IPS DF 6.9 (cell line): ENCODE results near the gene CHCHD5.
"Not testable (repeated sequence)": the region's sequence is repeated elsewhere in the genome, so short reads cannot be mapped to it uniquely, and the experiment has no call there.

Experiments used
- DNase-seq: peaks from one replicate; pipeline ENCODE4 v3.0.0-alpha.2; 2013; ENCODE audit warnings: low read depth, low spot score
- H3K27ac ChIP-seq: one replicate; pipeline ENCODE4 v1.5.1; 2013; ENCODE audit warnings: low read length, control low read depth
- H3K27me3 ChIP-seq: 2 replicates; pipeline ENCODE4 v1.6.1; 2013; ENCODE audit warnings: mild to moderate bottlenecking, low read length; ENCODE audit not compliant: control insufficient read depth, insufficient read depth
- H3K36me3 ChIP-seq: 2 replicates; pipeline ENCODE4 v1.6.1; 2013; ENCODE audit warnings: low read length; ENCODE audit not compliant: control insufficient read depth, insufficient read depth
- H3K4me1 ChIP-seq: 2 replicates; pipeline ENCODE4 v1.6.1; 2013; ENCODE audit warnings: low read length; ENCODE audit not compliant: control insufficient read depth, insufficient read depth
- H3K4me3 ChIP-seq: 2 replicates; pipeline ENCODE4 v1.5.1; 2013; ENCODE audit warnings: mild to moderate bottlenecking, low read length
- H3K9me3 ChIP-seq: 2 replicates; pipeline ENCODE4 v1.6.1; 2013; ENCODE audit warnings: low read length, inconsistent platforms; ENCODE audit not compliant: control insufficient read depth, insufficient read depth
- WGBS: extraction: QIAGEN DNeasy Blood & Tissue Kit; methylation state at CpG from one replicate; pipeline ENCODE4 v1.1.7; 2013; ENCODE audit warnings: mixed read lengths, missing lambda C conversion rate; ENCODE audit not compliant: insufficient read length, insufficient coverage; 5-methylcytosine and 5-hydroxymethylcytosine counted together

CHCHD5 gene, protein sequence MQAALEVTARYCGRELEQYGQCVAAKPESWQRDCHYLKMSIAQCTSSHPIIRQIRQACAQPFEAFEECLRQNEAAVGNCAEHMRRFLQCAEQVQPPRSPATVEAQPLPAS

DNA sequence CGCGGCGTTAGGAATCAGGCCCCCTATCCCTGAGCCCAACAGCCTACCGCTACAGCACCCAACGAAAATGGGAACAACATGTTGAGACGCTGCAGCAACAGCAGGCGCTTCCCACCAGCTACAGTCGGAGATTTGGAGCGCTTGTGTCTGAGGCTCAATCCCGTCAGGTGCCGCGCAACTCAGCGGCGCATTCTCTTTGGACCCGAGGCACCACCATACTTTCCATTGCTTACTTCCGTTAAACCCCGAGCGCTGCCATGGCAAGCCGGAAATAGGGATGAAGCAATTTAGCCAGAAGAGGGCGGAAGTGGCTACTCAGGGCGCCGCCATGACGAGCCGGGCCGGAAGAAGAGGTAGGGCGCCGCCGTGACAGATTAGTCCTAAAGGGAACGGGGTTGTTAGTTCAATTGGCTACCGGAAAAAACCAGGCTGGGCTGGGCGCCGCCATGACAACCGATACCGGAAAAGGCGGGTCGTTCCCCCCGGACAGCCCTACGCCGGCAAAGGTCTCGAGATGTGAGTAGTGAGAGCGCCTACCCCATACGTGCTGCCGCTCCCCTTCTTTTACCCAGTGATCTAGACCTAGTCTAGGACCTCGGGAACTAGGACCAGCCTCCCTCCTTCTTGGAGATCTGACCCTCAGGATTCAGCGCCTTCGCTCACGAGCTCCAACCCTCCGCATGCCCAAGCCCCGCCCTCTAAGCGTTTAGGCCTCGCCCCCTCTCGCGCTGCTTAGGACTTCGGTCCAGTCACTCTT is at the start of gene CHCHD5:
TSS of gene CHCHD5 (plus strand) at position 476 of the 757 bp plus-strand sequence. CDS start at position 515, 39 bp downstream.
- Histone ChIP-seq H3K4me1 (no peaks in the 10 kb centered on the region), H3K27me3 (no peaks in the 10 kb centered on the region), H3K9me3 (no peaks in the 10 kb centered on the region), H3K27ac (no peak within 1 kb of the TSS), H3K4me3 (peak within 1 kb of the TSS; percentile 87), H3K36me3 (peaks cover 5% of the 10 kb centered on the region)
- DNase-seq: peak; percentile 81
- no CpG with 5 or more reads among the region's 54 CpGs for WGBS

DNA sequence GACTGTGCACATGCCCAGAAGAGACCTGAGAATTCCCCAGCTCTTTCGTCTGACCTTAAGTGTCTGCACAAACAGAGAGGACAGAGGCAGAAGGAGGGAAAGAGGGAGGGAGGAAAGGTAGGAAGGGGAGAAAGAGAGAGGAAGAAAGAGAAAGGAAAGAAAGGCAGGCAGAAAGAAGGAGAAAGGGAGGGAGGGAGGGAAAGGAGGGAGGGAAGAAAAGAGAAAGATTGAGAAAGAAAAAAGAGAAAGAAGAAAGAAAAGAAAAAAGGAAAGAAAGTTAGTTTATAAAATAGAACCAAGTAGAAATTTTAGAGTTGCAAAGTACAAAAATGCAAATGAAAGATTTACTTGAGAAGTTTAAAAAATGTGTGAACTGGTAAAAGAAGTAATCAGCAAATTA is 49.6 kb upstream of the CHCHD5 start:
- Histone ChIP-seq H3K27ac (no peak overlapping the region), H3K4me3 (no peak overlapping the region), H3K4me1 (no peaks in the 10 kb centered on the region), H3K9me3 (no peaks in the 10 kb centered on the region), H3K27me3 (0 out of 2 replicates have a peak, but pooled peaks cover 1% of the 10 kb centered on the region), H3K36me3 (no peaks in the 10 kb centered on the region; the same call in 1 of the 2 replicates)
- no CpG with 5 or more reads among the region's 1 CpG for WGBS
- no peak for DNase-seq

GRCh38 chr2:112536665-112537064 is 47.7 kb upstream of the CHCHD5 start:
- H3K9me3 ChIP-seq, H3K27ac ChIP-seq, H3K36me3 ChIP-seq, H3K4me1 ChIP-seq, DNase-seq, H3K27me3 ChIP-seq, H3K4me3 ChIP-seq: not testable (repeated sequence)

GRCh38 chr2:112539306-112539705 is 45.1 kb upstream of the CHCHD5 start:
- Histone ChIP-seq H3K9me3 (no peaks in the 10 kb centered on the region), H3K4me3 (no peak overlapping the region), H3K4me1 (no peaks in the 10 kb centered on the region), H3K36me3 (no peaks in the 10 kb centered on the region), H3K27me3 (no peaks in the 10 kb centered on the region), H3K27ac (no peak overlapping the region)
- WGBS: no CpG with 5 or more reads among the region's 2 CpGs
- no peak for DNase-seq

DNA sequence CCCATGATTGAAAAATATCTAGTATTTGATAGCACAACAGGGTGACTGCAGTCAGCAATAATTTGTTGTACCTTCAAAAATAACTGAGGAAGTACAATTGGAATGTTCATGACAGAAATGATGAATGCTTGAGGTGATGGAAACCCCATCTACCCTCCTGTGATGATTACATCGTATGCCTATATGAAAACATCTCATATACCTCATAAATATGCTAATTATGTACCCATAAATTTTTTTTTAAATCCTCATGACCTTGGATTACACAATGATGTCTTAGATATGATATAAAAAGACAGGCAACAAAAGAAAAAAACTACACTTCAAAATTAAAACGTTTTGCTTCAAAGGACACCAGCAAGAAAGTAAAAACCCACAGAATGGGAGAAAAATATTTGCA is 43.5 kb upstream of the CHCHD5 start:
- DNase-seq: no peak
- WGBS: no CpG with 5 or more reads among the region's 2 CpGs
- Histone ChIP-seq H3K4me1 (no peaks in the 10 kb centered on the region), H3K4me3 (no peak overlapping the region), H3K36me3 (no peaks in the 10 kb centered on the region), H3K27me3 (no peaks in the 10 kb centered on the region), H3K27ac (no peak overlapping the region), H3K9me3 (no peaks in the 10 kb centered on the region)

GRCh38 chr2:112541315-112542122 is 42.9 kb upstream of the CHCHD5 start:
- Histone ChIP-seq H3K27ac (no peak overlapping the region), H3K27me3 (no peaks in the 10 kb centered on the region), H3K9me3 (no peaks in the 10 kb centered on the region), H3K36me3 (no peaks in the 10 kb centered on the region), H3K4me3 (peak overlapping the region; percentile 84; the same call in 1 of the 2 replicates), H3K4me1 (no peaks in the 10 kb centered on the region)
- peak; percentile 43 for DNase-seq
- WGBS: no CpG with 5 or more reads among the region's 34 CpGs

DNA sequence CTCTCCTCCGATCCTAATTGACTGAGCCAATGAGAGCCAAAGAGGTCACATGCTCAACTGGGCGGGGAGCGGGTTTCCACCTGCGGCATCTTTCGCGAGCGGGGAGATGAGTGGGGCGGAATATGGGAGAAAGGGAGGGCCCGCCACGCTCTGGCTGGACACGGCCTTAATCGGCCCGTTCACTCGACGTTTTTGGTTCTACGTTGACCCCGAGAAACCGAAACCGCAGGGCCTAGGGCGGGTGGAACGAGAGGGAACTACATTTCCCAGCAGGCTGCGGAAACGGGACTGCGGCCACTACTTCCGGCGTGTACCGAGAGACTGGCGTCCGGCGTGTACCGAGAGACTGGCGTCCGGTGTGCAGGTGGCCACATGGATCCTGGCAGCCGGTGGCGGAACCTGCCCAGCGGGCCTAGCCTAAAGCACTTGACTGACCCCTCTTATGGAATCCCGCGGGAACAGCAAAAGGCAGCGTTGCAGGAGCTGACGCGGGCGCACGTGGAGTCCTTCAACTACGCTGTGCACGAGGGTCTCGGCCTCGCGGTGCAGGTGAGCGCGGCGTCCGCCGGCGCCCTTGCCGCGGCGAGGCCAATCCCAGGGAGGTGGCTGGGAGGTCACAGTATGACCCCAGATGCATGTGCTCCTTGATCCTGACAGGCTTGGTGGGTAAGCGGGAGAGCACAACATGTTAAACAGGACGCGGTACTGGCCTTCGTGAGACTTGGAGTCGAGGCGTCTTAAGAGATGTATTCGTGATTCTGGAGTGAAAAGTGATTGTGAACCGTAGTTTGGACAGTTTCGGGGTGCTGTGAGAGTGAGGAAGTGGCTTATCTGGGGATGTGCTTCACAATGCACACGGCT is 42.1 kb upstream of the CHCHD5 start, which contains the start of gene POLR1B:
TSS of gene POLR1B (plus strand) at position 343 of the 861 bp plus-strand sequence. CDS start at position 373, 30 bp downstream.
- peak; percentile 79 for DNase-seq
- H3K27me3 ChIP-seq: no peaks in the 10 kb centered on the region
- H3K9me3 ChIP-seq: no peaks in the 10 kb centered on the region
- no peak within 1 kb of the TSS for H3K27ac ChIP-seq
- WGBS: no CpG with 5 or more reads among the region's 67 CpGs
- no peaks in the 10 kb centered on the region for H3K4me1 ChIP-seq
- H3K4me3 ChIP-seq: peak within 1 kb of the TSS; percentile 84
- peaks cover 1% of the 10 kb centered on the region; the same call in 1 of the 2 replicates for H3K36me3 ChIP-seq

DNA sequence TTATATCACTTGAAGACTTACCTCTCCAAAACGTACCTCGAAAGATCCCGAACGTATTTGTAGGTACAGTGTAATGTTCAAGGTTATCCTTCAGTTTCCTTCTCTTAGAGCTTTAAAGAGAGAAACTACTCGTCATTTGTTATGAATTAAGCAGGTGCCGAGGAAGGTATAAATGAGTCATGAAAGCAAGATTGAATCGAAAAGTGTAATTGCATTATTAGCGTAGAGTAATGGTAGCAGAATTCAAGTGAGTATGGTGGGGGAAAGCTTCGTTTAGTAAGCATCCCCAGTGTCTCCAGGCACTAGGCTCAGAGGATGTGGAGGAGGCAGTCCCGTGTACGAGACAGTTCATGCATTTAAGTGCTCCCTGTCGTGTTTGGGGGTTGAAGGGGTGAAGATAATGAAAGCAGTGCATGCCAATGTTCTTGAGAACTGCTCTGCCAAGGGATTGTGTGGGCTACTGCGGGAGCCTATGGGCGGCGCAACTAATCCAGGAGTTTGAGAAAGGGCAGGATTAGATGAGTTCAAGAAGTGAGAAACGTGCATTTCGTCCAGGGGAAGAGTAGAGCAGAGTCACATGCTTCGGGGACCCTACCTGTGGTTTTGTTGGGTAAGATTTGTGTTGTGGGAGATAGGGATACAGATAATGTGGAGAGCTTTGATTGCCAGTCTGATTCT is 41.3 kb upstream of the CHCHD5 start:
- no peak for DNase-seq
- no CpG with 5 or more reads among the region's 18 CpGs for WGBS
- peaks cover 7% of the 10 kb centered on the region; the same call in 1 of the 2 replicates for H3K36me3 ChIP-seq
- H3K27ac ChIP-seq: no peak overlapping the region
- no peaks in the 10 kb centered on the region for H3K27me3 ChIP-seq
- H3K4me1 ChIP-seq: no peaks in the 10 kb centered on the region
- H3K4me3 ChIP-seq: peak overlapping the region; percentile 84; the same call in 1 of the 2 replicates
- no peaks in the 10 kb centered on the region for H3K9me3 ChIP-seq

GRCh38 chr2:112547333-112547732 is 37.1 kb upstream of the CHCHD5 start:
- Histone ChIP-seq H3K27ac (no peak overlapping the region), H3K36me3 (peaks cover 15% of the 10 kb centered on the region; the same call in 1 of the 2 replicates), H3K27me3 (no peaks in the 10 kb centered on the region), H3K9me3 (no peaks in the 10 kb centered on the region), H3K4me3 (no peak overlapping the region), H3K4me1 (no peaks in the 10 kb centered on the region)
- DNase-seq: no peak
- no CpG with 5 or more reads among the region's 4 CpGs for WGBS
